HepG2 (cell line): ENCODE measurements around the gene AKAP8. TPM values are rescaled to one million over a fixed set of nuclear protein-coding genes. Genes with fewer than 3 reads are reported as not detected.

ENCODE experiments used
- AKNA ChIP-seq: sonication (generic); formaldehyde crosslinking; IDR thresholded peaks from 2 replicates; pipeline ENCODE4 v1.4.0; 2020; ENCODE audit warnings: missing genetic modification reagents, borderline replicate concordance
- DMAP1 ChIP-seq: IDR thresholded peaks from 2 replicates; pipeline ENCODE4 v1.6.1; 2016
- HMGXB4 ChIP-seq, 2 experiments: sonication (generic) in 1 of 2; formaldehyde crosslinking in 1 of 2; IDR thresholded peaks; 2 replicates each; pipeline versions ENCODE4 v1.4.0 to v1.6.1; 2018 to 2020; ENCODE audit warnings: missing genetic modification reagents in 2 of 2, borderline replicate concordance in 1 of 2, low read depth in 1 of 2, mild to moderate bottlenecking in 1 of 2, missing biosample characterization in 1 of 2
- HNF4A ChIP-seq: sonication (generic); formaldehyde crosslinking; IDR thresholded peaks from 2 replicates; pipeline ENCODE4 v1.4.0; 2020; ENCODE audit warnings: missing genetic modification reagents
- JDP2 ChIP-seq: sonication (generic); formaldehyde crosslinking; IDR thresholded peaks from 2 replicates; pipeline ENCODE4 v1.8.1; 2022; ENCODE audit warnings: missing genetic modification reagents, borderline replicate concordance
- MEIS2 ChIP-seq: sonication (generic); formaldehyde crosslinking; IDR thresholded peaks from 2 replicates; pipeline ENCODE4 v1.9.0; 2021; ENCODE audit warnings: mild to moderate bottlenecking, missing genetic modification reagents
- POLR2A ChIP-seq, 2 experiments: IDR thresholded peaks; 2 replicates each; pipeline ENCODE4 v1.6.1; 2011; ENCODE audit warnings: low read depth in 2 of 2, low read length in 2 of 2, mild to moderate bottlenecking in 1 of 2, moderate library complexity in 1 of 2; ENCODE audit not compliant: insufficient read depth in 1 of 2
- ZNF318 ChIP-seq: sonication (generic); formaldehyde crosslinking; IDR thresholded peaks from 2 replicates; pipeline ENCODE4 v1.4.0; 2020; ENCODE audit warnings: mild to moderate bottlenecking, missing genetic modification reagents
- ZNF329 ChIP-seq: sonication (generic); formaldehyde crosslinking; IDR thresholded peaks from 2 replicates; pipeline ENCODE4 v1.9.0; 2021; ENCODE audit warnings: low read depth, mild to moderate bottlenecking, missing genetic modification reagents
- ZSCAN25 ChIP-seq: sonication (generic); formaldehyde crosslinking; IDR thresholded peaks from 2 replicates; pipeline ENCODE4 v1.8.0; 2022; ENCODE audit warnings: mild to moderate bottlenecking, missing genetic modification reagents
- polyA plus RNA-seq, 8 experiments: library from polyadenylated mRNA; depleted of rRNA in 3 of 8; stranded (reverse) in 7 of 8; unstranded in 1 of 8; fragments of >200 nt; fragmentation: Illumina TruSeq in 4 of 8; extraction: Trizol in 4 of 8; gene quantifications; 2 replicates each; pipeline versions ENCODE4 v1.2.1 to v1.2.3, GENCODE V29; 2011 to 2016; ENCODE audit warnings: low read depth in 4 of 8, missing spikeins in 1 of 8, mixed read lengths in 1 of 8; ENCODE audit not compliant: insufficient read depth in 1 of 8
- total RNA-seq, 5 experiments: library from RNA; depleted of rRNA; stranded (reverse); fragments of >200 nt; fragmentation: Illumina TruSeq; extraction: Trizol; gene quantifications; 2 replicates each; pipeline ENCODE4 v1.2.3, GENCODE V29; 2016; ENCODE audit warnings: low read depth in 1 of 5
- TF ChIP-seq, protein P1 (sequence below): sonication (generic); formaldehyde crosslinking; conservative IDR thresholded peaks from 2 replicates; pipeline ENCODE4 v1.8.0; 2022; ENCODE audit warnings: low read depth, missing genetic modification reagents

AKAP8 gene
- total and polyA plus RNA-seq, 2 of the 13 experiments (the other 11 are each of a cell fraction or from before 2014, with no cell fraction given): 15.9 to 22.1 TPM

- TF ChIP-seq AKNA (CRISPR knock-in tag) (no peak), HMGXB4 (CRISPR knock-in tag; IDR thresholded peaks at IDR 0.05; ENCODE audit: borderline replicate concordance in 1 of 2, low read depth in 1 of 2) (no peak), ZNF318 (no peak), DMAP1 (CRISPR knock-in tag) (no peak), HNF4A (no peak), JDP2 (no peak), MEIS2 (CRISPR knock-in tag) (no peak), POLR2A (IDR thresholded peaks at IDR 0.05; ENCODE audit: insufficient read depth in 1 of 2, low read depth in 2 of 2, low read length in 2 of 2) (no peak), ZNF329 (CRISPR knock-in tag) (no peak), ZSCAN25 (CRISPR knock-in tag) (no peak)
- TF ChIP-seq, protein P1, sequence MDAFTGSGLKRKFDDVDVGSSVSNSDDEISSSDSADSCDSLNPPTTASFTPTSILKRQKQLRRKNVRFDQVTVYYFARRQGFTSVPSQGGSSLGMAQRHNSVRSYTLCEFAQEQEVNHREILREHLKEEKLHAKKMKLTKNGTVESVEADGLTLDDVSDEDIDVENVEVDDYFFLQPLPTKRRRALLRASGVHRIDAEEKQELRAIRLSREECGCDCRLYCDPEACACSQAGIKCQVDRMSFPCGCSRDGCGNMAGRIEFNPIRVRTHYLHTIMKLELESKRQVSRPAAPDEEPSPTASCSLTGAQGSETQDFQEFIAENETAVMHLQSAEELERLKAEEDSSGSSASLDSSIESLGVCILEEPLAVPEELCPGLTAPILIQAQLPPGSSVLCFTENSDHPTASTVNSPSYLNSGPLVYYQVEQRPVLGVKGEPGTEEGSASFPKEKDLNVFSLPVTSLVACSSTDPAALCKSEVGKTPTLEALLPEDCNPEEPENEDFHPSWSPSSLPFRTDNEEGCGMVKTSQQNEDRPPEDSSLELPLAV (CRISPR knock-in tag): no peak
Observed at GRCh38 chr19:15307169-15307568, 72.4 kb downstream of the AKAP8 start (continued).
